Heart left ventricle (tissue), 13 donors: Measurements from ENCODE around the gene CDC26.

Source experiments
- CTCF ChIP-seq, 12 donors: fragments of 200-600 bp; sonication (generic) in 4 of 12; IDR thresholded peaks; one replicate each; pipeline versions ENCODE4 v1.5.0 to v1.8.0; 2018 to 2022; ENCODE audit warnings: antibody characterized with exemption in 12 of 12, mild to moderate bottlenecking in 5 of 12
- POLR2A ChIP-seq, 2 donors: fragments of 450-650 bp; IDR thresholded peaks; one replicate each; pipeline ENCODE4 v1.6.1; 2017; ENCODE audit warnings: antibody characterized with exemption in 2 of 2, mild to moderate bottlenecking in 2 of 2, moderate library complexity in 2 of 2
- donor health status: ischemic (EF 13 %, LVEDD 7.1; RV severe dilation, severe dysfunction).
- donor health status: DM: no; HTN: yes; CAD: no.
- donor health status: DM: no; HTN: no; CAD: no.
- donor health status: ischemic (EF 25% LVEDD 6.9; RV normal size, moderate dysfunction).
- donor health status: ischemic (EF 25% LVEDD 5.7; RV mildly dilated, moderate dysfunction).
- donor health status: ischemic (EF 35%, LVEDD 5.7; RV mildly dilated, moderate dysfunction).
- donor health status: nonischemic (EF 11% LVEDD 7.7; RV severe dilation, severe dysfunction).
- donor health status: DM: yes; HTN: yes; CAD: no.
- donor health status: PGD.
- donor health status: ischemic (EF 29% LVEDD 5.4; RV normal size, mild dysfunction).
- donor health status: nonischemic (EF 23%, LVEDD 6.1; RV moderate dilation, normal function).

DNA sequence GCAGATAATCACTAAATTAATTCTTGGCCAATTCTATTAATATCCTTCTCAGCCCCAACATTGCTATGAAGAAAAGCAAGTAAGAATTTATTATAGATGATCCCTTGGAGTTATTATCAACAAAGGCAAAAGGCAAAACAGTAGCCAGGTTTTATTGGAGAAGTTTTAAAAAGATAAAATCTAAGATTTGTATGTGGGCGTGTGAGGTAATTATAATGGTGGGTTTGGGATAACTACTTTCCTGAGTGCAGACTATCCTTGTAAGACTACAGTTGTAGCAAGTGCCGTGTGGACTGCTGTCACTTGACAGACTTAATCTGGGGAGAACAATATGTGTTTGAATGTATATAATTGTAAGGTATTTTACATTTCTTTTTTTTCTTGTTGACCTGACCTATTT is 30.8 kb downstream of the CDC26 start:
- TF ChIP-seq POLR2A (IDR thresholded peaks at IDR 0.05) (no peak), CTCF (IDR thresholded peaks at IDR 0.05) (no peak)
